ENCODE measurements around the gene TMEM51. TPM values are rescaled to one million over a fixed set of nuclear protein-coding genes. Genes with fewer than 3 reads are reported as not detected.

TMEM51 gene
- total and polyA plus RNA-seq, 10 of the 15 experiments (the other 5 are each of a cell fraction or from before 2014, with no cell fraction given): 0.55 to 4.8 (median 3.1) TPM

DNA sequence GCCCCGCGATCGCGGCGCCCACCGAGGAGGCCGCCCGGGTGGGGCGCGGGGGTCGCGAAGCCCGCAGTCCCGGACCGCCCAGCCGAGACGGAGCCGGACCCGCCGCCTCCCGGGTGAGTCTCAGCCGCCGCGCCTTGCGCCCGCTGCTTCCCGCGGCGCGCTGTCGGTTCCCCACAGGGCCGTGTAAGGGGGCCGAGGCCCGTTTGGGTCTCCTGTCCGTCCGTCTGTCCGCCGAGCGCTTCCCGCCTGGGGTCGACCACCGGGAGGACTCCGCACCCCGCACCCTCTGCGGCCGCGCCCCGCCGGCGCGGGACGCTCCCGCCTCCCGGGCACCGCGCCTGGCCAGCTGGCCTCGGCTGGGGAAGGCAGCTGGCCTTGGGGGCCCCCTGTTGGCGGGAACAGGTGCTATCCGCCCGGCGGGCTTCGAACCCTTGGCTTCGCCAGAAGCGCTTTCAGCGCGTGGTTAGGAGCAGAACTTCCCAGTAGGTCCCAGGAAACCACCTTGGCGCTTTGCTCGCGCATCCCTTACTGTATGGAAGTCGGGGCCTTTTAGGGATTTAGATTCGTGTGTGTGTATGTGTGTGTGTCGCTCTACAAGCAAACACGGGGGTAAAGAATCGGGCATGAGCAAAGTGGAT is 414 bp downstream of the TMEM51 start (continued):
- TF ChIP-seq, protein P1, sequence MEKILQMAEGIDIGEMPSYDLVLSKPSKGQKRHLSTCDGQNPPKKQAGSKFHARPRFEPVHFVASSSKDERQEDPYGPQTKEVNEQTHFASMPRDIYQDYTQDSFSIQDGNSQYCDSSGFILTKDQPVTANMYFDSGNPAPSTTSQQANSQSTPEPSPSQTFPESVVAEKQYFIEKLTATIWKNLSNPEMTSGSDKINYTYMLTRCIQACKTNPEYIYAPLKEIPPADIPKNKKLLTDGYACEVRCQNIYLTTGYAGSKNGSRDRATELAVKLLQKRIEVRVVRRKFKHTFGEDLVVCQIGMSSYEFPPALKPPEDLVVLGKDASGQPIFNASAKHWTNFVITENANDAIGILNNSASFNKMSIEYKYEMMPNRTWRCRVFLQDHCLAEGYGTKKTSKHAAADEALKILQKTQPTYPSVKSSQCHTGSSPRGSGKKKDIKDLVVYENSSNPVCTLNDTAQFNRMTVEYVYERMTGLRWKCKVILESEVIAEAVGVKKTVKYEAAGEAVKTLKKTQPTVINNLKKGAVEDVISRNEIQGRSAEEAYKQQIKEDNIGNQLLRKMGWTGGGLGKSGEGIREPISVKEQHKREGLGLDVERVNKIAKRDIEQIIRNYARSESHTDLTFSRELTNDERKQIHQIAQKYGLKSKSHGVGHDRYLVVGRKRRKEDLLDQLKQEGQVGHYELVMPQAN (conservative IDR thresholded peaks at IDR 0.05): peak; percentile 49; the same call in 1 of the 2 replicates
- TF ChIP-seq ZNF24 (IDR thresholded peaks at IDR 0.05) (no peak), MEF2B (IDR thresholded peaks at IDR 0.05; ENCODE audit: partially characterized antibody, poor library complexity, severe bottlenecking) (no peak), TCF12 (IDR thresholded peaks at IDR 0.05; ENCODE audit: low read depth, low read length) (peak; percentile 93), TCF7 (IDR thresholded peaks at IDR 0.05; ENCODE audit: borderline replicate concordance) (no peak), CBX3 (IDR thresholded peaks at IDR 0.05; ENCODE audit: borderline replicate concordance, low read depth) (no peak), ZNF274 (IDR thresholded peaks at IDR 0.05; ENCODE audit: insufficient read depth, insufficient read length) (no peak), NRF1 (conservative IDR thresholded peaks at IDR 0.05; ENCODE audit: low read depth, low read length) (no peak), HDAC2 (IDR thresholded peaks at IDR 0.05) (no peak), SPI1 (IDR thresholded peaks at IDR 0.05; ENCODE audit: borderline replicate concordance, insufficient read depth, low read depth, low read length) (no peak), DPF2 (IDR thresholded peaks at IDR 0.05) (peak; percentile 70), BHLHE40 (IDR thresholded peaks at IDR 0.05; ENCODE audit: borderline replicate concordance in 1 of 2, low read depth in 2 of 2, low read length in 1 of 2) (peak in 1 of 2 experiments; percentile 3; a peak in 1 of 4 replicates)
- TF ChIP-seq, protein P2, sequence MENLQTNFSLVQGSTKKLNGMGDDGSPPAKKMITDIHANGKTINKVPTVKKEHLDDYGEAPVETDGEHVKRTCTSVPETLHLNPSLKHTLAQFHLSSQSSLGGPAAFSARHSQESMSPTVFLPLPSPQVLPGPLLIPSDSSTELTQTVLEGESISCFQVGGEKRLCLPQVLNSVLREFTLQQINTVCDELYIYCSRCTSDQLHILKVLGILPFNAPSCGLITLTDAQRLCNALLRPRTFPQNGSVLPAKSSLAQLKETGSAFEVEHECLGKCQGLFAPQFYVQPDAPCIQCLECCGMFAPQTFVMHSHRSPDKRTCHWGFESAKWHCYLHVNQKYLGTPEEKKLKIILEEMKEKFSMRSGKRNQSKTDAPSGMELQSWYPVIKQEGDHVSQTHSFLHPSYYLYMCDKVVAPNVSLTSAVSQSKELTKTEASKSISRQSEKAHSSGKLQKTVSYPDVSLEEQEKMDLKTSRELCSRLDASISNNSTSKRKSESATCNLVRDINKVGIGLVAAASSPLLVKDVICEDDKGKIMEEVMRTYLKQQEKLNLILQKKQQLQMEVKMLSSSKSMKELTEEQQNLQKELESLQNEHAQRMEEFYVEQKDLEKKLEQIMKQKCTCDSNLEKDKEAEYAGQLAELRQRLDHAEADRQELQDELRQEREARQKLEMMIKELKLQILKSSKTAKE (IDR thresholded peaks at IDR 0.05; ENCODE audit: low read depth, poor library complexity, severe bottlenecking): peak; percentile 44
- TF ChIP-seq, protein P3, sequence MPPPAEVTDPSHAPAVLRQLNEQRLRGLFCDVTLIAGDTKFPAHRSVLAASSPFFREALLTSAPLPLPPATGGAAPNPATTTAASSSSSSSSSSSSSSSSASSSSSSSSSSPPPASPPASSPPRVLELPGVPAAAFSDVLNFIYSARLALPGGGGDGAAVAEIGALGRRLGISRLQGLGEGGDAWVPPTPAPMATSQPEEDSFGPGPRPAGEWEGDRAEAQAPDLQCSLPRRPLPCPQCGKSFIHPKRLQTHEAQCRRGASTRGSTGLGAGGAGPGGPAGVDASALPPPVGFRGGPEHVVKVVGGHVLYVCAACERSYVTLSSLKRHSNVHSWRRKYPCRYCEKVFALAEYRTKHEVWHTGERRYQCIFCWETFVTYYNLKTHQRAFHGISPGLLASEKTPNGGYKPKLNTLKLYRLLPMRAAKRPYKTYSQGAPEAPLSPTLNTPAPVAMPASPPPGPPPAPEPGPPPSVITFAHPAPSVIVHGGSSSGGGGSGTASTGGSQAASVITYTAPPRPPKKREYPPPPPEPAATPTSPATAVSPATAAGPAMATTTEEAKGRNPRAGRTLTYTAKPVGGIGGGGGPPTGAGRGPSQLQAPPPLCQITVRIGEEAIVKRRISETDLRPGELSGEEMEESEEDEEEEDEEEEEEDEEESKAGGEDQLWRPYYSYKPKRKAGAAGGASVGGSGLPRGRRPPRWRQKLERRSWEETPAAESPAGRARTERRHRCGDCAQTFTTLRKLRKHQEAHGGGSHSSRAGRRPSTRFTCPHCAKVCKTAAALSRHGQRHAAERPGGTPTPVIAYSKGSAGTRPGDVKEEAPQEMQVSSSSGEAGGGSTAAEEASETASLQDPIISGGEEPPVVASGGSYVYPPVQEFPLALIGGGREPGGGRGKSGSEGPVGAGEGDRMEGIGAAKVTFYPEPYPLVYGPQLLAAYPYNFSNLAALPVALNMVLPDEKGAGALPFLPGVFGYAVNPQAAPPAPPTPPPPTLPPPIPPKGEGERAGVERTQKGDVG (CRISPR knock-in tag; IDR thresholded peaks at IDR 0.05): no peak
- TF ChIP-seq, protein P4, sequence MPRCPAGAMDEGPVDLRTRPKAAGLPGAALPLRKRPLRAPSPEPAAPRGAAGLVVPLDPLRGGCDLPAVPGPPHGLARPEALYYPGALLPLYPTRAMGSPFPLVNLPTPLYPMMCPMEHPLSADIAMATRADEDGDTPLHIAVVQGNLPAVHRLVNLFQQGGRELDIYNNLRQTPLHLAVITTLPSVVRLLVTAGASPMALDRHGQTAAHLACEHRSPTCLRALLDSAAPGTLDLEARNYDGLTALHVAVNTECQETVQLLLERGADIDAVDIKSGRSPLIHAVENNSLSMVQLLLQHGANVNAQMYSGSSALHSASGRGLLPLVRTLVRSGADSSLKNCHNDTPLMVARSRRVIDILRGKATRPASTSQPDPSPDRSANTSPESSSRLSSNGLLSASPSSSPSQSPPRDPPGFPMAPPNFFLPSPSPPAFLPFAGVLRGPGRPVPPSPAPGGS (IDR thresholded peaks at IDR 0.05; ENCODE audit: borderline replicate concordance, insufficient read depth, low read depth, low read length, poor library complexity, severe bottlenecking): no peak

Measured in GM12878 (cell line).